MM.1S (cell line): ENCODE data around the gene SH2D7.

Experiments used
- EZH2 ChIP-seq: fragments of 300-600 bp; sonication (generic); optimal IDR thresholded peaks from 2 replicates; pipeline ENCODE3; 2017; ENCODE audit warnings: low read depth, mild to moderate bottlenecking, antibody characterized with exemption, low read length, mixed read lengths
- EZH2phosphoT487 ChIP-seq: fragments of 300-600 bp; sonication (generic); IDR thresholded peaks from 2 replicates; pipeline ENCODE4 v1.6.1; 2018; ENCODE audit warnings: antibody characterized with exemption, low read length
- TF ChIP-seq, protein P1 (sequence below): fragments of 300-600 bp; sonication (generic); IDR thresholded peaks from 2 replicates; pipeline ENCODE4 v1.5.1; 2016; ENCODE audit warnings: antibody characterized with exemption, low read length, mixed read lengths

DNA sequence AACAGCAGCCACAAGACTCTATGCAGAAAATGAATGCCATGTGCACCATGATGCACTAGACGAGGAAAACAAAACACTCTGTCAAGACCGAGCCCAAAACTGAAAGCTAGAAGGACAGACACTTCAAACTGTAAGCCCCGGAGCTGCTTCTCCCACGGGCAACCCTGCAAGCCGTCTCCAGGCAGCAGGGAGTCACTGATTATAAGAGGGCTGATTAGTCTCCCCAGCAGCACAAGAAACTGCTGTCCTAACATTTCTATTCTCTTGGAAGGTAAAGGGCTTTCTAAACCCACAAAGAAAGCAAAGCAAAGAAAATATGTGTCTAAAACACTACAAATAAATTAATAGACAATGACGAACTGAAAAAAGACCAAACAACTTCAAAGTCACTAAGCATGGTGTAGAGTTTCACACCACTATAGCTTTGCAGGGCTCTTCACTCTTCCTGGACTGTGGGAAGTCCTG, 30.4 kb upstream of the SH2D7 start:
- TF ChIP-seq, protein P1, sequence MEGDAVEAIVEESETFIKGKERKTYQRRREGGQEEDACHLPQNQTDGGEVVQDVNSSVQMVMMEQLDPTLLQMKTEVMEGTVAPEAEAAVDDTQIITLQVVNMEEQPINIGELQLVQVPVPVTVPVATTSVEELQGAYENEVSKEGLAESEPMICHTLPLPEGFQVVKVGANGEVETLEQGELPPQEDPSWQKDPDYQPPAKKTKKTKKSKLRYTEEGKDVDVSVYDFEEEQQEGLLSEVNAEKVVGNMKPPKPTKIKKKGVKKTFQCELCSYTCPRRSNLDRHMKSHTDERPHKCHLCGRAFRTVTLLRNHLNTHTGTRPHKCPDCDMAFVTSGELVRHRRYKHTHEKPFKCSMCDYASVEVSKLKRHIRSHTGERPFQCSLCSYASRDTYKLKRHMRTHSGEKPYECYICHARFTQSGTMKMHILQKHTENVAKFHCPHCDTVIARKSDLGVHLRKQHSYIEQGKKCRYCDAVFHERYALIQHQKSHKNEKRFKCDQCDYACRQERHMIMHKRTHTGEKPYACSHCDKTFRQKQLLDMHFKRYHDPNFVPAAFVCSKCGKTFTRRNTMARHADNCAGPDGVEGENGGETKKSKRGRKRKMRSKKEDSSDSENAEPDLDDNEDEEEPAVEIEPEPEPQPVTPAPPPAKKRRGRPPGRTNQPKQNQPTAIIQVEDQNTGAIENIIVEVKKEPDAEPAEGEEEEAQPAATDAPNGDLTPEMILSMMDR, result no peak
- TF ChIP-seq EZH2 (no peak), EZH2phosphoT487 (no peak)
